Ureter (tissue), 1 donor: ENCODE data around the gene DSTYK. TPM values are rescaled to one million over a fixed set of nuclear protein-coding genes. Genes with fewer than 3 reads are reported as not detected.
A peak's percentile ranks its signal among the peaks of the same experiment; 100 is the strongest.
"Not testable (repeated sequence)": the region's sequence is repeated elsewhere in the genome, so short reads cannot be mapped to it uniquely, and the experiment has no call there.

Experiments
- DNase-seq: peaks from one replicate; pipeline ENCODE4 v3.0.0-alpha.2; 2020; ENCODE audit warnings: low spot score
- total RNA-seq: library from RNA; stranded (reverse); gene quantifications from one replicate; pipeline ENCODE4 v1.2.4, GENCODE V29; 2023
- donor health status: DM: yes; HTN: yes; CAD: no.

Gene DSTYK
- total RNA-seq, 1 donor from 2014 or later: 12.6 TPM

GRCh38 chr1:205179842-205180241 is 31.7 kb downstream of the DSTYK start:
- DNase-seq: no peak

GRCh38 chr1:205172729-205173366 is 38.7 kb downstream of the DSTYK start:
- DNase-seq: no peak

GRCh38 chr1:205171369-205171768 is 40.1 kb downstream of the DSTYK start:
- no peak for DNase-seq

- no peak for DNase-seq
These were observed 40.8 kb downstream of the DSTYK start for GRCh38 chr1:205170532-205171269.

GRCh38 chr1:205169248-205169647 is 42.3 kb downstream of the DSTYK start:
- DNase-seq: no peak

GRCh38 chr1:205168291-205168690 is 43.2 kb downstream of the DSTYK start:
- DNase-seq: no peak

- DNase-seq: no peak
These were observed 49.2 kb downstream of the DSTYK start for GRCh38 chr1:205162301-205162700.

- no peak for DNase-seq
These were observed 50.4 kb downstream of the DSTYK start for GRCh38 chr1:205161076-205161475.

GRCh38 chr1:205158048-205158616 is 53.4 kb downstream of the DSTYK start:
- no peak for DNase-seq

GRCh38 chr1:205155665-205156377 is 55.7 kb downstream of the DSTYK start:
- not testable (repeated sequence) for DNase-seq

GRCh38 chr1:205152505-205152904 is 59.0 kb downstream of the DSTYK start:
- DNase-seq: no peak

- DNase-seq: no peak
These were observed 60.7 kb downstream of the DSTYK start for GRCh38 chr1:205150651-205151428.

- DNase-seq: no peak
These were observed 64.2 kb downstream of the DSTYK start for GRCh38 chr1:205147191-205147835.

- DNase-seq: no peak
These were observed 66.8 kb downstream of the DSTYK start for GRCh38 chr1:205144751-205145150.

GRCh38 chr1:205144046-205144720 is 67.3 kb downstream of the DSTYK start:
- DNase-seq: no peak

- DNase-seq: no peak
These were observed 69.4 kb downstream of the DSTYK start for GRCh38 chr1:205142102-205142469.

- DNase-seq: peak; percentile 74
These were observed 70.0 kb downstream of the DSTYK start for GRCh38 chr1:205141236-205142101.

GRCh38 chr1:205140113-205140512 is 71.4 kb downstream of the DSTYK start:
- no peak for DNase-seq

GRCh38 chr1:205137901-205138300 is 73.6 kb downstream of the DSTYK start:
- DNase-seq: no peak

GRCh38 chr1:205133287-205133686 is 78.2 kb downstream of the DSTYK start:
- DNase-seq: no peak
